ENCODE measurements around the gene MARK4. TPM values are rescaled to one million over a fixed set of nuclear protein-coding genes. Genes with fewer than 3 reads are reported as not detected.

MARK4 gene
- total RNA-seq, 4 donors from 2014 or later = 17.4 to 36.9 (median 27.5) TPM

DNA sequence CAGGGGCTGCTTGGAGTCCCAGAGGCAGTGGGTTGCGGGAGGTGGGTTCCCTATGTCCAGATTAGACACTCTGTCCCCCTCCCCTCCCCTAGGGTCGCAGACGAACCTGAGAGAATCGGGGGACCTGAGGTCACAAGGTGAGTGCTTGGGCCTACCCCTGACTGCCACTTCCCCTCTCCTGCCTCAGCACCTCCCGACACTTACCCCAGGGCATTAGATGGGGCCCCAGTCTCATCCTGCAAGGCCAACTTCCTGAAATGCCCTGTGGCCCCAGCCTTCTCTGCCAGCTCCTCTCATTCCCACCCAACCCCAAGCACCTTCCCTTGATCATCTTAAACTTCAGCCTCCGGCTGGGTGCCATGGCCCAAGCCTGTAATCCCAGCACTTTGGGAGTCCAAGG, 48.6 kb downstream of the MARK4 start:
- TF ChIP-seq POLR2AphosphoS5 (IDR thresholded peaks at IDR 0.05) = no peak
- no peak for TF ChIP-seq EP300 (IDR thresholded peaks at IDR 0.05)
- no peak for TF ChIP-seq CTCF (IDR thresholded peaks at IDR 0.05)
- no peak for TF ChIP-seq POLR2A (IDR thresholded peaks at IDR 0.05; ENCODE audit: low read depth)
- Histone ChIP-seq H3K27me3 (no peaks in the 10 kb centered on the region), H3K9me3 (no peaks in the 10 kb centered on the region), H3K27ac (replicated peaks in 1 of 4) (no peak overlapping the region), H3K36me3 (peaks cover 5 to 67% (median 43%) of the 10 kb centered on the region in 4 donors), H3K4me3 (no peak overlapping the region), H3K4me1 (peaks cover 0 to 7% (median 2%) of the 10 kb centered on the region in 4 donors)
- WGBS = 85% methylated on average over 6 of the region's 6 CpGs
- DNase-seq (ENCODE audit: extremely low spot score) = no peak
- intact Hi-C loops (cut with DNase I) = no loop called here

GRCh38 chr19:45302416-45302815, 51.3 kb downstream of the MARK4 start:
- DNase-seq (ENCODE audit: extremely low spot score) = no peak
- H3K4me1 ChIP-seq = peaks cover 0 to 9% (median 6%) of the 10 kb centered on the region in 4 donors
- TF ChIP-seq POLR2A (IDR thresholded peaks at IDR 0.05; ENCODE audit: low read depth) (no peak), CTCF (IDR thresholded peaks at IDR 0.05) (no peak), POLR2AphosphoS5 (IDR thresholded peaks at IDR 0.05) (no peak), EP300 (IDR thresholded peaks at IDR 0.05) (no peak)
- 94% methylated on average over 17 of the region's 27 CpGs for WGBS
- no peak overlapping the region for H3K27ac ChIP-seq (replicated peaks in 1 of 4)
- H3K4me3 ChIP-seq = no peak overlapping the region
- peaks cover 4 to 50% (median 33%) of the 10 kb centered on the region in 4 donors for H3K36me3 ChIP-seq
- no peaks in the 10 kb centered on the region for H3K9me3 ChIP-seq
- peaks cover 0 to 2% (median 0%) of the 10 kb centered on the region in 4 donors for H3K27me3 ChIP-seq
- intact Hi-C loops (cut with DNase I) = no loop called here

DNA sequence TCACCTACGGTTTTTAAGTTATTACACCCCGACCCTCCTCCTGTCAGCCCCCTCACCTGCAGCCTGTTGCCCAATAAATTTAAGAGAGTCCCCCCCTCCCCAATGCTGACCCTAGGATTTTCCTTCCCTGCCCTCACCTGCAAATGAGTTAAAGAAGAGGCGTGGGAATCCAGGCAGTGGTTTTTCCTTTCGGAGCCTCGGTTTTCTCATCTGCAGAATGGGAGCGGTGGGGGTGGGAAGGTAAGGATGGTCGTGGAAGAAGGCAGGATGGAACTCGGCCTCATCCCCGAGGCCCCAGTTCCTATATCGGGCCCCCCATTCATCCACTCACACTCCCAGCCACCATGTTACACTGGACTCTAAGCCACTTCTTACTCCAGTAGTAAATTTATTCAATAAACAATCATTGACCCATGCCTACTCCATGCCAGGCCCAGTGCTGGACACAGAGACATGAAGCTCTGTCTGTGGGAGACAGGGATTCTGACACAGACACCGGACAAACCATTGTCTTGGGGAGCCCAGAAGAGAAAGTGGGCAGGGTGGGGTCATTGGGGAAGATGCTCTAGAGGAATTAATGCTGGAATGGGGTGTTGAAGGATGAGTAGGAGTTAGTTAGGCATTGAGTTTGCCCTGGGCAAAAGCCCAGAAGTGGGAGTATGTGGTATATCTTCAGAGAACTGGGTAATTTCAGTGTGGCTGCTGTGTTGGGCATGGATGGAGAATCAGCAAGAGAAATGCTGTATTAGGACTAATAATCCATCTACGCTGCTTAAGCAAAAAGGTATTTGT, 52.4 kb downstream of the MARK4 start:
- no peak for DNase-seq (ENCODE audit: extremely low spot score)
- intact Hi-C loops (cut with DNase I) = no loop called here
- 94% methylated on average over 12 of the region's 12 CpGs for WGBS
- Histone ChIP-seq H3K4me1 (peaks cover 0 to 9% (median 6%) of the 10 kb centered on the region in 4 donors), H3K36me3 (peaks cover 0 to 42% (median 26%) of the 10 kb centered on the region in 4 donors), H3K27me3 (peaks cover 0 to 12% (median 0%) of the 10 kb centered on the region in 4 donors), H3K9me3 (no peaks in the 10 kb centered on the region), H3K4me3 (no peak overlapping the region), H3K27ac (replicated peaks in 1 of 4) (no peak overlapping the region)
- no peak for TF ChIP-seq CTCF (IDR thresholded peaks at IDR 0.05)
- TF ChIP-seq POLR2AphosphoS5 (IDR thresholded peaks at IDR 0.05) = no peak
- TF ChIP-seq POLR2A (IDR thresholded peaks at IDR 0.05; ENCODE audit: low read depth) = no peak
- TF ChIP-seq EP300 (IDR thresholded peaks at IDR 0.05) = no peak

DNA sequence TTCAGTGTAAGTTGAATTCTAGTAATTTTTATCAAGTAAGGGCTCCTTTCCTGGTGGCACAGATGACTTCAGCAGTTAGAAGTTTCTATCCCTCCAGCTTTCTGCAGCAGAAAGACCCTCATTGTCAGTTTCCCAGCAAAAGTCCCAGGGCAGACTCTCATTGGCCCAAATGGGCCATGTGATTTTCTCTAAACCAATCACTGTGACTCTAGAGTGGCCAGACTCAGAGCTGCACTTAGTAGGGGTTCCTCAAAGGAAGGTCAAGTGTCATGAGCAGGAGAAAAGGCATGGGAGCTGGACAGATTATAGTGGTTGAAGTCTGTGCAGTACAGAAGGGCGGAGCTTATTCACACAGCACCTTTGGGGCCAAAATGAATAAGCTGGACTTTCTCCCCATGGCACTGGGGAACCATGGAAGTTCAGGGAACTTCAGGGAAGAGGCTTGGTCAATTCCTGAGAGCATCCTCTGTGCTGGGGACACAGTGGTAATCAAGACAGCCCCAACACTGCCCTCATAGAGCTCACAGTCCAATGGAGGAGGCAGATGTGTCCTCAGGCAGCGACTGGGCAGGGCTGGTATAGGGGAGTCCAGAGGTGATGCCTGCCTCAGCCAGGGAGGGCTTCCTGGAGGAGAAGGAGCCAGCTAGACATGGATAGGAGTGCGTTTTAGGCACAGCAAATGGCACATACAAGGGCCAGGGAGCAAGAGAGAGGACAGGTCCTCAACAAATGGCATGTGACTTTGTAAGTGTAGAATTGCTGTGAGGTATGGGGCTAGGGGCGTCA, 53.3 kb downstream of the MARK4 start:
- peaks cover 0 to 12% (median 0%) of the 10 kb centered on the region in 4 donors for H3K27me3 ChIP-seq
- no peak overlapping the region for H3K4me3 ChIP-seq
- whole genome bisulfite sequencing = 68% methylated on average over 3 of the region's 4 CpGs
- H3K36me3 ChIP-seq = peaks cover 0 to 33% (median 21%) of the 10 kb centered on the region in 4 donors
- no peaks in the 10 kb centered on the region for H3K9me3 ChIP-seq
- peaks cover 0 to 9% (median 6%) of the 10 kb centered on the region in 4 donors for H3K4me1 ChIP-seq
- DNase-seq (ENCODE audit: extremely low spot score) = no peak
- no peak for TF ChIP-seq POLR2AphosphoS5 (IDR thresholded peaks at IDR 0.05)
- TF ChIP-seq POLR2A (IDR thresholded peaks at IDR 0.05; ENCODE audit: low read depth) = no peak
- TF ChIP-seq CTCF (IDR thresholded peaks at IDR 0.05) = no peak
- no peak for TF ChIP-seq EP300 (IDR thresholded peaks at IDR 0.05)
- H3K27ac ChIP-seq (replicated peaks in 1 of 4) = no peak overlapping the region
- intact Hi-C loops (cut with DNase I) = no loop called here
